Fibroblast of villous mesenchyme (primary cell): Measurements from ENCODE around the gene ASB15. TPM values are rescaled to one million over a fixed set of nuclear protein-coding genes. Genes with fewer than 3 reads are reported as not detected.

Experiments
- DNase-seq: peaks from one replicate; pipeline ENCODE4 v3.0.0-alpha.2; 2010; ENCODE audit warnings: low read depth
- H3K4me3 ChIP-seq: 2 replicates; pipeline ENCODE4 v1.5.1; 2011; ENCODE audit warnings: low read depth, mild to moderate bottlenecking, low read length
- total RNA-seq: library from RNA; depleted of rRNA; stranded (reverse); fragments of >200 nt; gene quantifications from 2 replicates; pipeline ENCODE4 v1.2.3, GENCODE V29; 2012
- TF ChIP-seq, protein P1 (sequence below): IDR thresholded peaks from 2 replicates; pipeline ENCODE4 v1.5.1; 2012; ENCODE audit warnings: low read depth, mild to moderate bottlenecking, low read length; ENCODE audit not compliant: insufficient read depth

Gene ASB15
- total RNA-seq, 1 donor: not detected

DNA sequence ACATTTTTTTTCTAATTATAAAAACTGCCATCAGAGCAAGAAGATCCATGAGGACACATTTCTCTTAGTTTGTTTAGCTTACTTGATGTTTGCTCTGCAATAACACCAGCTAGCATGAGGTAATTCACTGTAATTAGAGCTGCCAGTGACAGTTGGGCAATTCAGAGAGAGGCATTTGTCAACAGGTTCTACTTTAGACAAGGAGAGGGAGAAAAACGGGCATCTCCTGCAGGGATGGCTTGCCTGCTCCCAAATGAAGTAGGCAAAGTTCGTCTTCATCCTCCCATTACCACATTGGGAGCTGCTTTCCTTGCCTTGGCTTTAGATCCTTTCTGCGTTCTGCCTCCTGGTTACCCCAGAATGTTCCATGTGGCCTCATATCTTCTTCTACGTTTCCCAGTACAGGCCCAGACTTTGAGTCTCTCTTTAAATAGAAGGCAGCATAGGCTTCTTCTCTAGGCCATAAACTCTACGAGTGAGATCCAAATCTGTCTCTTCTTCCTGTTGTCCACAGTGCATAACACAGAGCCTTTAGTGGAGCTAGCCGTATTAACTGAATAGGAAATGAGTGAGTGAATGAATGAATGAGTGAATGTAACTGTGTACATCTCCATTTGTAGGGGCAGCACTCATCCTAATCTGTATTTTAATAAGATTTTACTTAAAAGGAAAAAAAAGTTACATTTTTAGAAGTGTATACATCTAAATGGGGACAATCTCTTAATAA, 21.2 kb downstream of the ASB15 start:
- no peak overlapping the region for H3K4me3 ChIP-seq
- TF ChIP-seq, protein P1, sequence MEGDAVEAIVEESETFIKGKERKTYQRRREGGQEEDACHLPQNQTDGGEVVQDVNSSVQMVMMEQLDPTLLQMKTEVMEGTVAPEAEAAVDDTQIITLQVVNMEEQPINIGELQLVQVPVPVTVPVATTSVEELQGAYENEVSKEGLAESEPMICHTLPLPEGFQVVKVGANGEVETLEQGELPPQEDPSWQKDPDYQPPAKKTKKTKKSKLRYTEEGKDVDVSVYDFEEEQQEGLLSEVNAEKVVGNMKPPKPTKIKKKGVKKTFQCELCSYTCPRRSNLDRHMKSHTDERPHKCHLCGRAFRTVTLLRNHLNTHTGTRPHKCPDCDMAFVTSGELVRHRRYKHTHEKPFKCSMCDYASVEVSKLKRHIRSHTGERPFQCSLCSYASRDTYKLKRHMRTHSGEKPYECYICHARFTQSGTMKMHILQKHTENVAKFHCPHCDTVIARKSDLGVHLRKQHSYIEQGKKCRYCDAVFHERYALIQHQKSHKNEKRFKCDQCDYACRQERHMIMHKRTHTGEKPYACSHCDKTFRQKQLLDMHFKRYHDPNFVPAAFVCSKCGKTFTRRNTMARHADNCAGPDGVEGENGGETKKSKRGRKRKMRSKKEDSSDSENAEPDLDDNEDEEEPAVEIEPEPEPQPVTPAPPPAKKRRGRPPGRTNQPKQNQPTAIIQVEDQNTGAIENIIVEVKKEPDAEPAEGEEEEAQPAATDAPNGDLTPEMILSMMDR: no peak
- peak; percentile 60 for DNase-seq

DNA sequence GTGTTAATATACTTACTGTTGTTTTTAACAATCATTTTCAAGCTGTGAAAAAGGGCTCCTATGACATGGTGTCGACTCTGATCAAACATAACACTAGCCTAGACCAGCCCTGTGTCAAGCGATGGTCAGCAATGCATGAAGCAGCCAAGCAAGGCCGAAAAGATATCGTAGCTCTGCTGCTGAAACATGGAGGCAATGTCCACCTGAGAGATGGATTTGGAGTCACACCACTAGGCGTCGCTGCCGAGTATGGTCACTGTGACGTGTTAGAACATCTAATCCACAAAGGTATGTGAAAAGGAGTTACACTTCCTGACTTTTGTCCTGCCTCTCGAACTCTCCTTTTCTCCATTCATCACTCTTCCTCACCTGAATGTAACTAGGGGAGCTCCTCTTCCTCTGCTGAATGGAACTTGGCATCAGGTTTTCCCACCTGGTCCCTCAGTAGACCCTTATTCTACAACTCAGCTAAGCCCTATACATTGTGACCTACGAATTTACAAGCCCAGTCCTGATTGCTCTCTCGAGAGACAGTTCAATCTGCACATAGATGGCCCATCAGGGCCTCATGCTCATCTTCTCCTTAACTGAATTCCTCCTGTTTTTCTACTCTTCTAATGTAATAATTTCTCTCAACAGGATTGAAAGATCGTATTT, 23.0 kb downstream of the ASB15 start:
- no peak overlapping the region for H3K4me3 ChIP-seq
- no peak for DNase-seq
- TF ChIP-seq, protein P1: peak; percentile 49

DNA sequence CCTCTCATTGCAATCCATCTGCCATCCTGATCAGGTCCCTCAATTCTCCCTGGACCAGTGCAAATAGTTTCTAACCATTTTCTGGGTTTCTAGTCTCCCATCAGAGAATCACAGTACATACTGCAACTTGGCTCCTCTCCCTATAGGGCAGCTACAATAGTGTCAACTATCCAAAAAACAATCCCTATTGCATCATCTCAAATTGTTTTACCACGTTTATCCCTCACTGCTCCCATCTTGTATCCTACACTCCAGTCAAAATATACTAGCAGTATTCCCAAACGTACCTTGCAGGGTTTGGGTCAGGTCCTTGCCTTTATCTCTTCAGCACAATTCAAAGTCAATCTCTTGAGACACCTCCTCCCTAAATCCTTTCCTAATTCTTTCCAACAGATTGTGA, 23.6 kb downstream of the ASB15 start:
- TF ChIP-seq, protein P1: no peak
- no peak overlapping the region for H3K4me3 ChIP-seq
- no peak for DNase-seq

DNA sequence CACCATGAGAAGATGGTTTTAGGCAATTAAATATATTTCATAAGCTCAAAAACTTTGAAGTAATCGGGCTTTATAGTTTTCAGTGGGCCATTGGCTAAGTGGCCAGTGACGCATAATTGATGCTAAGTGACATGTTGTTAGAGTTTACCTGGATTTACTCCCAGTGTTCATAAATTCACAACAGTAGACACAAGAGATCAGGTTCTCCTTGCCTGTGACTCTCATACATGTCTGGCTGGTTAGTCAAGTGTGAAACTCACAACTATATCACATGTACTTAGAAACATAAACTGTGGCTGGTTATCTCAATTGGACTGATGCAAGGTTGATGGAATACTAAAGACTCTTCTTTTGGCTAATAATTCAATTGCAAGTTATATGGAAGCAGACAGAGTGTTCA, 26.2 kb downstream of the ASB15 start:
- no peak overlapping the region for H3K4me3 ChIP-seq
- no peak for DNase-seq
- TF ChIP-seq, protein P1: no peak

DNA sequence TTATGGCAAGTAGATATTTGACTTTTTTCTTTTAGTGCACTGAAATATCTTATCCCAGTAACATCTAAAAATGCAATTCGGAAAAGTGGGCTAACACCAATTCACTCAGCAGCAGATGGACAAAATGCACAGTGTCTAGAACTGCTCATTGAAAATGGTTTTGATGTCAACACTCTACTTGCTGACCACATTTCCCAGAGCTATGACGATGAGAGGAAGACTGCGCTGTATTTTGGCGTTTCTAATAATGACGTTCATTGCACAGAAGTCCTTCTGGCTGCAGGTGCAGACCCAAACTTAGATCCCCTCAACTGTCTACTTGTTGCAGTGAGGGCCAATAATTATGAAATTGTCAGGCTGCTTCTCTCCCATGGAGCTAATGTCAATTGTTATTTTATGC, 27.2 kb downstream of the ASB15 start:
- TF ChIP-seq, protein P1: no peak
- no peak overlapping the region for H3K4me3 ChIP-seq
- no peak for DNase-seq

DNA sequence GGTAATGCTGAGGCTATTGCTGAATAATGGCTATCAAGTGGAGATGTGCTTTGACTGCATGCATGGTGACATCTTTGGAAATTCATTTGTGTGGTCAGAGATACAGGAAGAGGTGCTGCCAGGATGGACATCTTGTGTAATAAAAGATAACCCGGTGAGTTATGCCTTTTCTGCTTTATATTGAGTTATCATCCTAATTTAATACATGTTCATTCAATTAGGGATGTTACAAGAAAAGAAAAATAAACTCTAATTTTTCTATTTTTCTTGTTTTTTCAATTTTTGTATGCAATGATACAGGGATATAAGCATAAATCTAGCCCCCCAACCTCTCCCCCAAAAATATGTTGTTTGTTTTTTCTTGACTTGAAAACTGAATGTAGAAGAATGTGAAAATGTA, 27.7 kb downstream of the ASB15 start:
- TF ChIP-seq, protein P1: no peak
- no peak overlapping the region for H3K4me3 ChIP-seq
- no peak for DNase-seq
